HG02852 (cell line): ENCODE data around the gene RNF126.

ENCODE experiments used
- ATAC-seq: cut with Tn5 transposase; IDR thresholded peaks from one replicate; pipeline ENCODE4 v1.9.1; 2021; ENCODE audit warnings: mild to moderate bottlenecking, moderate library complexity; ENCODE audit not compliant: unreplicated experiment

Gene RNF126

DNA sequence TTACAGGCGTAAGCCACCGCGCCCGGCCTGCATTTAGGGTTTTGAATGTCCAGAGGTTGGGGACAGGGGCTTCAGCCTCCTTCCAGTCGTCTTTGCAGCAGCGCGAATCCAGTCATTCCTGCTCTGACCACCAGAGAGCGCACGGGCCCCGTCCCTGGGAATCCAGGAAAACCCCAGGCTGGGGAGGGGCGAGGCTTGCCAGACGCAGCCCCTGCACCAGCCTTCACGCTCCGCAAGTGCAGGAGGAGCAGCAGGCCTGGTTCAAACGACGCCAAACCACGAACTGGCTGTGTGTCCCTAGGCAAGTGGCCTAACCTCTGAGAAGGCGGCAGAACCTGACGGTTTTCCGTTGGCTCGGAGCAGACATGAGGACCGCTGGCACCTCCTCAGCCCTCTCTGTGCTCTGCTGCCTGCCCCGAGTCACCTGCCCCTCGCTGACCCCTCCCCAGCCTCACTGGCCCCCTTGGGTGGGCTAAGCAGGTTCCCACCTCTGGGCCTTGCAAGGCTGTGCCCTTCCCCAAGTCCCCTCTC lies 2.0 kb upstream of the RNF126 start:
- ATAC-seq, result no peak

DNA sequence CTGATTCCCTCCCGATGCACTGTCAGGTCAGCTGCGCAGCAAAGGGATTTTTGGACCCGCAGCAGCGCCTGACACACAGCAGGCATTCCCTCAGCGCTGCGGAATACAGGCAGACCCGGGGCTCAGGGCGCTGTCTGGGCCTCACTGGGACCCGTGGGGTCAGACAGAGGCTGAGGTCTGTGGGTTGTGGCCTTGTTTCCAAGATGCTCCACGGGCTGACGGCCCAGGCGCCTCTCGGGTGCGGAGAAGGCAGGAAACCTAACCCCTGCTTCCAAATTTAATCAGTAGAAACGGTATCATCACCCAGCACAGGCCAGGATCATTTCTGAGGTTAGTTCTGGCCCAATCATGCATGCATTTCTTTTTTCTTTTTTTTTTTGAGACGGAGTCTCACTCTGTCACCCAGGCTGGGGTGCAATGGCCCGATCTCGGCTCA lies 686 bp upstream of the RNF126 start:
- no peak for ATAC-seq

- ATAC-seq, result peak; percentile 8
Measured at GRCh38 chr19:662207-662961, 630 bp downstream of the RNF126 start.

DNA sequence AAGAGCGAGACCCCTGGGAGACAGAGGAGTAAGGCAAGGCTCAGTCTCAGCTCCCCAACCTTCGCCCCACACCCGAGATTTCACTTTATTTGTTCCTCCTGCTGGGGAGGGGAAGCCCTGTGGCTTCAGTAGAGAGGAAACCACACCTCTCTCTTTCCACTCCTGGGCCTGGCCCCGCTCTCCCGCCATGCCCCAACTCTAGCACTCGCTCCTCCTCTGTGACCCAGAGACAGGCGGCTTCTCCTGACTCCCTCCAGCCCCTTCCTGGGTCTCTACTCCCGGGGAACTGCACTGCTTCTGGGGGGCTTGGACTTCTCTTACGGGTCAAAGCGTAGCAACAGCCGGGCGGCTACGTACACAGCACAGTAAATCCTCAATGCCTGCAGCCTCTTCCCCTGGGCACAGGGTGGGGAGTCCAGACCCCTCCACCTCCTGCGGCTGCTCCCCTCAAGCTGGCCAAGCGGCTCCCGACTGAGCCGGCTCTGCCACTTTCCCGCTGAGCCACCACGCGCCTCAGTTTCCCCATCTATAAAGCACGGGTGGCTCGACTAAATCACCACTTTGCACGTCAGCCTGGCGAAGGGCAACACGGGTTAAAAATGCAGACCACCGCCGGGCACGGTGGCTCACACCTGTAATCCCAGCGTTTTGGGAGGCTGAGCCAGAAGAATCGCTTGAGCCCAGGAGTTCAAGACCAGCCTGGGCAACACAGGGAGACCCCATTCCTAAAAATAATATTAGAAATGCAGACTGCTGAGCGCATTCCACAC lies 1.4 kb downstream of the RNF126 start:
- no peak for ATAC-seq

DNA sequence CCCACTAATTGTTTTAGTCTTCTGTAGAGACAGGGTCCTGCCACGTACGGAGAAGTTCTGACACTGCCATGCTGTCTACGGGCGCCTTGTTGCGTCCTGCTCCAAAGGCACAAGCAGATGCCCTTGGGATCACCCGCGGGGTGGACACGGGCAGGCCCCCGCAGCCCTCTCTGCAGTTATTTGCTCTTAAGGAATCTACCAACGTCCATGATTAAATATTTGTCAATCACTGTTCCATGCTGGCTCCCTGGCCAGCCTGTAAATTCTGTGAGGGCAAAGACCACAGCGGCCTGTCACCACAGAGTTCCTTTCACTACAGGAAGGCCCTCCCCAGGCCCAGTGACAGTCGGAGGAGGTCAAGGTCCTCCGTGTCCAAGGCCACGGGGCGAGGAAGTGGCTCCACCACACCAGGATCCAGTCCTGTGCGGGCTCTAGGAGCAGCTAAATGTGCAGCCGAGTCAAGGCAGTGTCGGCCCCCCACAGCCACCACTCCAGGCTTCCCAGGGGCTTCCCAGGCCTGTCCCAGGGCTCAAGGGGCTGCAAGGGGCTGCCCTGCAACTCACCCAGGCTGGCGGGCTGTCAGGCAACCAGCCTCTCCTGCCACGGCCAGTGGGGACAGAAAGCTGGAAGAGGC lies 2.1 kb downstream of the RNF126 start:
- ATAC-seq, result no peak

DNA sequence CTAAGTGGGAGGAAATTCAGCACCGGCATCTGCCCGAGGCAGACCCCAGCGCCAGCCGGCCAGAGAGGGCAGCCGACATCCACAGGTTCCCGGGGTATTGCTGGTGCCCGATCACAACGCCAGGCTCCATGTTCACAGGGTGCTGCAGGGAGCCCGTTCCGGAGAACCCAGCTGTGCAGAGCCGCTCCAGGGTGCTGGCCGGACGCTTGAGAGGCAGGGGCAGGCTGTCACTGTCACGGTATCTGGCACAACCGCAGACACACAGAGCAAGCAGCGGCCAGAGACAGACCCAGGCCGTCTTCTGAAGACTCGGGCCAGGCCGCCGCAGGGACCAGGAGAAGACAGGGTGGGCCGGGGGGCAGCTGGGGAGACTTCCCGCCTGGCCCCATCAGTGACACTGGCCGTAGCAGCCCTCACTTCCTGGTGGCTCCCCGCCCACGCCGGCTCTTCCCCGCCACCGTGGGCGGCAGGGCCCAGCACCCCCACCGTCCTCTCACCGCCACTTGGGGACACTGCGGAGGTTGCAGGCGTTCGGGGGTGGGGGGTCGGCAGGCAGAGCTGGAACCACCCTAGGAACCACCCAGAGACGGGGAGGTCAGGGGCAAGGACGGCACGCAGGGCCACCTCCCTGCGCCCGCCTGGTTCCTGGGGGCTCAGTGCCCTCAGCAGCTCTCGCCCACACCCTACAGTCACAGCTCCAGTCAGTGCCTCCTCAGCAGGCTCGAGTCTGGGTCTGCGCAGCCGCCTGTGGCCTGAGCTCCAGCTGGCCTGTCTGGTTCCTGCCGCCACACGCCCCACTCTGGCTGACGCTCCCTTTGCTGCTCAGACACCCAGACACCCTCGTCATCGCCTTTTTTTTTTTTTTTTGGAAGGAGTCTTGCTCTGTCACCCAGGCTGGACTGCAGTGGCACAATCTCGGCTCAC lies 3.8 kb downstream of the RNF126 start:
- no peak for ATAC-seq

DNA sequence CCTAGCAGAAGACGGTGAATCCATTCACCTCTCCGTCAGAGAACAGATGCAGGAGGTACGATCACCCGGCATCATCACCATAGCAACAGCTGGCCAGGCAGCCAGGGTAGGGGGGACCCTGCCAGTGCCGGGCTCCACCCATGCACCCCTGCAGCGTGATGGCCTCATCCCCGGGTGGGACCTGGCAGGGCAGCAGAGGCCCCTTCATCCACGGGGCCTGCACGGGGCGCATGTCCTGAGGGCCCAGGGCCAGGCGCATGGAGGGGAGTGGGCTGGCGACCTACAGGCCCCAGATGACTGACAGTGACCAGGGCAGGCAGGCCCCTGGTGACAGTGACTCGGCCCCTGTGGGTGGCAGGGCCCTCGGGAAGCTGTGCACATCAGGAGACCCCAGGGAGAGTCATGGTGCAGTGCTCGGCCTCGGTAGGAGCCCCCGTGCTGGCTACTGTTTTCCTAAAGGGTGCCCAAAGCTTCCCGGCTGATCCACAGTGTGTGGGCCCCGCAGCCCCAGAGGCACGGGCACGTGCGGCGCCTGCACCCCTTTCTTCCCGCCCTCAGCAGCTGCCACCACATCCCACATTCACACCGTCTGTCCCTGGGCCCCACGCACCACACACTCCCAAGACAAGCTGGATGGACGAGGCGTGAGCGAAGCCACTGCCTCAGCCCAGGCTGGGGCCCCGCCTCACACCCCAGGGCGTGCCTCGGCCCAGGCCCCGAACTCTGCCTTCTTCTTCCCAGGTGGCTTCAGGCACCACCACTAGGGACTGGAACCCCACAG lies 4.8 kb downstream of the RNF126 start:
- no peak for ATAC-seq

DNA sequence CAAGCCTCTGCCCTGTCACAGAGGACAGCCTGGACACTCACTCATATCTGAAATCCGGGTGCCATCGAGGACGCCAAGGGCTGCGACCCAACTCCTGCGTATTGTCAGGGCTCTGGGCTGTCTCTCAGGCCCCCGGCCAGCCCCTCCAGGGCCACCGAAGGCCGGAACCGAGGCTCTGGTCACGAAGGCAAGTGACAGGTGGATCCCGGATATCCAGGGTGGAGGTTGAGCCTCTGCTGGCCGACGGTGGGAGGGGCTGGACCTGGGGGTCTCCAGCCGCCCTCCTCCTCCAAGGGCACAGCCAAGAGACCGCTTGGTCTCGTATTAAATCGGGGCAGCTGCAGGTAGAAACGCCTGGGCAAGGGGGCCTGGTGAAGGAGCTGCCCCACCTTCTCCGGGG lies 5.4 kb downstream of the RNF126 start:
- ATAC-seq, result no peak

DNA sequence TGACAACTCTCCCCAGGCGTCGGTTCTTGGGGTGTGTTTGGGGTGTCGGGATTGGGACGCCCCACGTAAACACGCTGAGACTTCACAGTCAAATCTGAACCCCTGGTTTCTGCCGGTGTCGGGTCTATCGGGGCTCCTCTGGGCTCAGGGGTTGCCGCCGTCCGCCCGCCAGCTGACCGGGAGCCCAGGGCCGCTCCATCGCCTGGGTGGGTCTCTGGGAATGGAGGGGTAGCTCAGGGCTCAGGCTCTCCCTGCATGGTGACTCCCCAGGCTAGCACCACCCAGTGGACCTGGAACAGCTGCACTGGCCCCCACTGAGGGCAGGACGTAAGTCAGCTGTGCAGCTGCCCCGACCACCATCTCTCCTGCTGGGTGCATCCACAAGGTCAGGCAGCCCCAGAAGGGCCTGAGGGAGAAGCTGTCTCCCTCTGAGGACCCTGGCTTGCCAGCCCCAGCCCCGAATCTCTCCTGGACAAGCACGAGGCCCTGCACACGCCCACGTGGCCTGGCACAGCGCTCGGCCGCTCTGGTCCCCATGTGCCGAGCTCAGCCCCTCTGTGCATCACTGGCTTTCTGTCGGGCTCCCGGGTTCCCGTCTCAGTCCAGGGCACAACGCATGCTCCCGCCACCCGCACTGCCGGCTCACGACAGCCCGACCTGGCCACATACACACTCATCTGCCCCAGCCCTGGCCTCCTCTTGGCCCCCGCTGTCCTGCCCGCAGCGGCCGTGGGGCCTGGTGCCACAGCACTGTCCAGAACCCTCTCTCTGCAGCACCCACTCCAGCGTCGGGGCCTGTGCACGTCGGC lies 6.1 kb downstream of the RNF126 start:
- ATAC-seq, result no peak

GRCh38 chr19:655691-656090 lies 7.3 kb downstream of the RNF126 start:
- ATAC-seq, result no peak

DNA sequence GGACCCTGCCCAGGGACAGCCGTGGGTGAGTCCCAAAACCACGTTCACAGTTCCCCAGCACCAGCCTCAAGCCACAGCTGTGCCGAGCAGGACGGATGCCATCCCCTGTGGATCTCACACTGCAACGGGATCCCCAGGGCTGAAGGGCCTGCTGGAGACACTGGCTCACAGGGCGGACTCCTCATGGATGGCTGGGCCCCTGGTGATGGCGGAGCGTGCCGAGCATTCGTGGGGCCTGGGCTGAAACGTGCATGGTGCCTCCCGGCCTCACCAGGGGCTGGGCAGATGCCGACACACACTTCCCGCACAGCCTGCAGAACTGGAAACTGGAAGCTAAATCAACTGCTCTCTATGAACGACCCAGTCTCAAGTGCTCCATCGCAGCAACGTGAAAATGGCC lies 9.6 kb downstream of the RNF126 start:
- ATAC-seq, result no peak

DNA sequence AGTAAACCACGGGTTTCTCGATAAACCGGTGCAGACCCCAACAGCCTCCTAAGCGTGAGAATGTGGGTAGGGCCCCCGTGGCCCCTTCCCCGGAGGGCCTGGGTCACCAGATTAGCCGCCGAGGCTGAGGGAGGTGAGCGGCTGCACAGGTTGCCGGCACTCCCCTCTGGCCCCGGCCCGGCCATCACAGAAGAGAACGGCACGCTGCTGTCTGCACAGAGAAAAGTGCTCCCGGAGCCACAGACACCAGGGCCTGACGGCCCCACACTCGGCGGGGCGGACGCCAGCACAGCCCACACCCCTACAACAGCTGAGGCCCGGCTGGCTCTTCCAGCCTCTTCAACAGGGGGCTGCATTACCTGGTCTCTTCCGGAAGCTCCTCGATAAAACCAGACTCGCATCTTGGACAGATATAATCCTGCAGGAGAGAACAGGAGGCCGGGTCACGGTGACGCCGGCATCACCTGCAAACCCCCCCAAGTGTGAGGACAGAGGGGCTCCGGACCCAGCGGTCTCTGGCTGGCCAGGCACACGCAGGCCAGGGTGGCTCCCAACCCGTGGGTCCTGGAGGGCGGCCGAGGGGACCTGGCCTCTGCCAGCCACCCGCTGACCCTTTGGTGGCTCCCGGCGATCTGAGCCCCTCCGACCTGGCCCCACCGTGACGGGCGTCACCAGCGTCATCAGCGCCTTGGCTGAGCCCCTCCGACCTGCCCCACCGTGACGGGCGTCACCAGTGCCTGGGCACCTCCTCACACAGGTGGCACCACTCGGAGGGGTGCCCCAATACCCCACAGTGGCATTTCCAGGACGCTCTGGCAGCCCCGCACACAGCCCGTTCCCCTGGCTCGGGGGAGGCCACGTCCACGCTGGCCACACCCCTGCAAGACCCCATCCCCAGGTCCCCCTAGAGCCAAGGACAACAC lies 10.3 kb downstream of the RNF126 start:
- no peak for ATAC-seq

DNA sequence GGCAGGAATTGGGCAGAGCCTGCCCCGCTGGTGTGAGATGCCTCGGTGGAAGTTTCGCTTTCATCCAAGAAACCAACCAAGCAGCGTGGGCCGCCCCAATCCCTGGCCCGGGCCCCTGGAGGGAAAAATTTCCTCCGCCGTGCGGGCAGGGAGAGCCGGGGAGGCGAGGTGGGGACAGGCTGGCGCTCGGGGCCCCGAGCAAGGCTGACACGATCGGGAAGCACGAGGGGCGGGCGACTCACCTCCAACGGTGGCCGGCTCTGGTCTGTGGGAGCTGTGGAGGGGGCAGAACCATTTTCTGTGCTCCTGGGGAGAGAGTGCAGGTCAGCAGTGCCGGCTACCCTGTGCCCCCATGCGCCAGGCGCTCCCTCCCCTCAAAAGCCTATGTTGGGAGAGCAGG lies 11.0 kb downstream of the RNF126 start:
- no peak for ATAC-seq

DNA sequence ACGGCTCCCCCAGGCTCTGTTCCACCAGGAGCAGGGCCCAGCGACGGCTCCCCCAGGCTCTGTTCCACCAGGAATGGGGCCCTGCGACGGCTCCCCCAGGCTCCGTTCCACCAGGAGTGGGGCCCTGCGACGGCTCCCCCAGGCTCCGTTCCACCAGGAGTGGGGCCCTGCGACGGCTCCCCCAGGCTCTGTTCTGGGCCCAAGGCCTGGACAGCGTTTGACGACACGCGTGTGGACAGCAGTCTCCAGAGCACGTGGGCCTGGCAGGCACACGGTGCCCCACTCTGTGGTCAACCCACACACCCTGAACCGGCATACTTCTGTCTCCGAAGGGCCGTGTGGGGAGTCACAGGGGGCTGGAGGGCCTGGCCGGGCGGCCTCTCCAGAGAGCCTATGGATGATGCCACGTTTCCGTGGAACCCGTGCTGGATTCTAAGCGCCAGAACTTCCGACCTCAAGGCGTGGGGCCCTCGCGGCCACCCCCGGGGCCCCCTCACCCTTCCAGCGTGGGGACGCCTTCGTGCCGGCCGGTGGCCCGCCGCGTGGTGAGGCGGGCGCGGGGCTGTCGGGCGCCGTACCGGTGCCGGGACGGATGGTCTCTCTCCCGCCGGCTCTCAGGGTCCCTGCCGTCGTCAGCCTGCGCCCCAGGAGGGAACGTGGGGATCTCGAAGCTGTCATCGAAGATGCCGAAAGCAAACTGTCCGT lies 11.7 kb downstream of the RNF126 start:
- no peak for ATAC-seq

DNA sequence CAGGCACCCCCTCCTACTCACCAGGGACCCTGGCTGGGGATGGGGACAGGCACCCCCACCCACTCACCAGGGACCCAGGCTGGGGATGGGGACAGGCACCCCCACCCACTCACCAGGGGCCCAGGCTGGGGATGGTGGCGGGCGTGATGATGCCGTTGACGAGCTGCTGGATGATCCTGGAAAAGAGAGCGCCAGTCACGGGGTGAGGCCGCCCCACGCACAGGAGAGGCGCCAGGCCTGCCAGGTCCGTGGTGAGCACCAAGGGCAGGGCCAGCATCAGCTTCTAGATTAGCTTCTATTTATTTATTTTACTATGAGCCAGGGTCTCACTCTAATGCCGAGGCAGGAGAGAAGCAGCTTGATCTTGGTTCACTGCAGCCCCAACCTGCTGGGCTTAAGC lies 12.9 kb downstream of the RNF126 start:
- no peak for ATAC-seq

GRCh38 chr19:648904-649801 lies 13.9 kb downstream of the RNF126 start:
- no peak for ATAC-seq
